Caki2 (cell line): ENCODE measurements around the gene MAT2B. TPM values are rescaled to one million over a fixed set of nuclear protein-coding genes. Genes with fewer than 3 reads are reported as not detected.

Experiments
- DNase-seq: peaks from one replicate; pipeline ENCODE4 v3.0.0-alpha.2; 2015; ENCODE audit warnings: low read depth
- in situ Hi-C: cut with HindIII; loops from 2 replicates; pipeline ENCODE4 v1.10.0; 2016; ENCODE audit warnings: low sequenced_read_pairs, low pct_unique_long_range_greater_than_20kb, mixed read lengths
- total RNA-seq: library from RNA; depleted of rRNA; stranded (reverse); fragments of >200 nt; shearing (Covaris generic); gene quantifications from 2 replicates; pipeline ENCODE4 v1.2.3, GENCODE V29; 2014; ENCODE audit warnings: low replicate concordance; rRNA removed

MAT2B gene
- 53.5 and 59.5 TPM in 2 replicates for total RNA-seq

- peak; percentile 97 for DNase-seq
- in situ Hi-C loops = no loop called here
Observed at GRCh38 chr5:163505368-163506094, at the start of gene MAT2B. Gene MAT2B (plus strand): TSS chr5:163505619. CDS start chr5:163505687, 68 bp downstream.

GRCh38 chr5:163456029-163456589, 49.3 kb upstream of the MAT2B start:
- DNase-seq = no peak
- in situ Hi-C loops = no loop called here

- in situ Hi-C loops = no loop called here
- DNase-seq = no peak
Observed at GRCh38 chr5:163456840-163457239, 48.6 kb upstream of the MAT2B start.

- in situ Hi-C loops = no loop called here
- DNase-seq = no peak
Observed at GRCh38 chr5:163458778-163459385, 46.5 kb upstream of the MAT2B start.

- DNase-seq = no peak
Observed at GRCh38 chr5:163459462-163459818, 46.0 kb upstream of the MAT2B start.

GRCh38 chr5:163459819-163460561, 45.4 kb upstream of the MAT2B start, which contains the start of gene NUDCD2:
Gene NUDCD2 (minus strand): TSS chr5:163460102. CDS start chr5:163460050, 52 bp downstream.
- DNase-seq = peak; percentile 96
- in situ Hi-C loops = no loop called here

More at GRCh38 chr5:163459462-163459818, 46.0 kb upstream of the MAT2B start:
- in situ Hi-C loops = no loop called here

GRCh38 chr5:163460562-163461171, 44.8 kb upstream of the MAT2B start, which contains the start of gene HMMR:
Gene HMMR (plus strand): TSS chr5:163460632. CDS start chr5:163460693, 61 bp downstream.
- in situ Hi-C loops = no loop called here
- DNase-seq = no peak

GRCh38 chr5:163463063-163463435, 42.4 kb upstream of the MAT2B start:
- in situ Hi-C loops = no loop called here
- DNase-seq = no peak

GRCh38 chr5:163467682-163468081, 37.7 kb upstream of the MAT2B start:
- in situ Hi-C loops = no loop called here
- no peak for DNase-seq

GRCh38 chr5:163473635-163474243, 31.7 kb upstream of the MAT2B start:
- in situ Hi-C loops = no loop called here
- DNase-seq = no peak

- in situ Hi-C loops = no loop called here
- DNase-seq = no peak
Observed at GRCh38 chr5:163475411-163475810, 30.0 kb upstream of the MAT2B start.

GRCh38 chr5:163478126-163478981, 27.1 kb upstream of the MAT2B start:
- in situ Hi-C loops = no loop called here
- no peak for DNase-seq

- in situ Hi-C loops = no loop called here
- DNase-seq = no peak
Observed at GRCh38 chr5:163478982-163479271, 26.5 kb upstream of the MAT2B start.

GRCh38 chr5:163489055-163489744, 16.2 kb upstream of the MAT2B start:
- DNase-seq = no peak
- in situ Hi-C loops = no loop called here

- in situ Hi-C loops = no loop called here
- no peak for DNase-seq
Observed at GRCh38 chr5:163489745-163490075, 15.7 kb upstream of the MAT2B start.

GRCh38 chr5:163496286-163496685, 9.1 kb upstream of the MAT2B start:
- no peak for DNase-seq
- in situ Hi-C loops = no loop called here

GRCh38 chr5:163497315-163497714, 8.1 kb upstream of the MAT2B start:
- DNase-seq = no peak
- in situ Hi-C loops = no loop called here
